Stimulated activated CD4-positive, alpha-beta T cell treated with anti-CD3 and anti-CD28 coated beads, Interleukin-4, amount 100 ng/mL, for 24 hours (primary cell): ENCODE data around the gene BFSP2.

Experiments
- DNase-seq: peaks from one replicate; pipeline ENCODE4 v3.0.0-alpha.2; 2020

Gene BFSP2

DNA sequence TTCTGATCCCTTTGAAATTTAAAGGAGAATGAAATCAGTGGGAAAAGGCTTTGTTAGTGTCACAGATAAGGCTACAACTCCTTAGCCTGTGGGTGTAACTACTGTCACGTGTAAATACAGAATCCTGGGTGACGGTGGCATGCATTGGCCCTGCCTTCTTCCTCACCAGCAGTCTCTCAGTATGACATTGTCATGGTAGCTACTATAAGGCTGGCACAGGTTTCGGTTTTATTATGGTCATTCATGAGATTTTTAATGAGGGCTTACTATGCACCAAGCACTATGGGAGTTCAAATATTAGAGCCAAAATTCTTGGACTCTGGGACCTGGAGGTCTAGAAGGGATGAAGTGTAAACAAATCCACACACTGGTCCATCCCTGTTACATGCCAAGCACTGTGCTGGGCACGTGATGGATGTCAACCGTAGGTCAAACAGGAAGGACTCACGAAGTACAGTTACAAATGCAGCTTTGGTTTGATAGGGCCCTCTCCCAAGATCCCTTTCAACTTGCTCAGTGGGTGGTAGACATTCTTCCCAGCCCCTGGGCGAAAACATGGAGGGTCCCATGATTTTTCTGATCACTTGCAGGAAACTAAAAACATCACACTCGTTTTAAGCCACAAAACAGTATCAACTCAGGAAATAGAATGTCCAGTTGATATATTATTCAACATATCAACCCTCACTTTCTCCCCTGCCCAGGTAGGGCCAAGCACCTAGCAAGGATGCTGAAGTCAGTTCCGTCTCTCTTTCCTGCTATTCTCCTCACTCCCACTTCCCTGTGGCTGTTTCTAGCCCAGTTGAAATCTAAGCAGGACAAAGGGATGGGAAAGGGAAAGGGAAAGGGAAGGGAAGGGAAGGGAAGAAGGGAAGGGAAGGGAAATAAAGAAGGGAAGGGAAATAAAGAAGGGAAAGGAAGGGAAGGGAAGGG, 25.3 kb downstream of the BFSP2 start:
- DNase-seq = no peak

DNA sequence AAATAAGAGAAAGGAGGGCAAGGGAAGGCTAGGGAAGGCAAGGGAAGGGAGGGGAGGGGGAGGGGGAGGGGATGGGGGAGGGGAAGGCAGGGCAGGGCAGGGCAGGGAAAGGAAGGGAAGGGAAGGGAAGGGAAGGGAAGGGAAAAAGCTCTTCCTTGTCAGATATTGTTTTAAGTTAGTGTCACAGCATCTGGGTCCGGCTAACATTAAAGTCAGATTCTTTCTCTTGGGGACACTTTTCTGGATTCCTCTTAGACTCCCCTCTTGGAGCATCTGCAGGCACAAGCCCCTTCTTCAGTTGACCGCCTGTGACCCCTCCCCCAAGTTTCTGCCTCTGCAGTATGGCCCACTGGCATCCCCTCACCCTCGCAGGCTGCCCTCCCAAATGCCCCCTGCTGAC, 26.0 kb downstream of the BFSP2 start:
- DNase-seq = no peak

DNA sequence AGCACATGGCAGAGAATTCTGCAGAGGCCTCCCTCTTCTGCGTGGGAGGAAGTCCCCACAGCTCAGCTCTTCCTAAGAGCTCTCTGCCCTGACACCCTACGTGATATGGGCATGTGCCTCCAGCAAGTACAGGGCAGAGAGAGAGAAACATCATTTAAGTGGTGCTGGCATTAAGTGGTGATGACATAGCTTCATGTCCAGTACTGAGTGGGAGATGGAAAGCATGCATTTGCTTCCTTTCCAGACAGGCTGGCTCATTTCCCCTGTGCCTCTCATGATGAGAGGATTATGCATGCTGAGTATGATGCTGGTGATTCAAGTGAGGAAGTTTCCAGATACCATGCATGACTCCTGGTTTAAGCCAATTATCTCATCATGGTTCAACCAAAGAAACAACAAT, 26.9 kb downstream of the BFSP2 start:
- DNase-seq = no peak

DNA sequence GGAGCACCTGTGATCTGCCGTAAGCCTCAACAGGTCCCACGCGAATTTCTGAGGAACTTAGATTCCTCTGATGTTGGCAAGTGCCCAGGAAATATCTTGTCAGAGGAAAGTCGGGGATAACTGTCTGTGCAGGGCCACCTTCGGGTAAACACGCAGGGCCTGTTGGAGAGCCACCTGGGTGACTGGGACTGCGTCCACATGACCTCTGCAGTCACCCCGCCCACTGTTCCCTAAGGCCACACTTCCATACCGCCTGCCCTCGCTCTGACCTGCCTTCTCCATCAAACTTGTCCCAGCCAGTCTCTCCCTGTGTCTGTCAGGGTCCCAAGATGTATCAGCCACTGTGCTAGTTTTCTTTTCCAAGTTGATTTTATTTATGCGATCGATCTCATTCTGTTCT, 28.7 kb downstream of the BFSP2 start:
- DNase-seq = no peak

DNA sequence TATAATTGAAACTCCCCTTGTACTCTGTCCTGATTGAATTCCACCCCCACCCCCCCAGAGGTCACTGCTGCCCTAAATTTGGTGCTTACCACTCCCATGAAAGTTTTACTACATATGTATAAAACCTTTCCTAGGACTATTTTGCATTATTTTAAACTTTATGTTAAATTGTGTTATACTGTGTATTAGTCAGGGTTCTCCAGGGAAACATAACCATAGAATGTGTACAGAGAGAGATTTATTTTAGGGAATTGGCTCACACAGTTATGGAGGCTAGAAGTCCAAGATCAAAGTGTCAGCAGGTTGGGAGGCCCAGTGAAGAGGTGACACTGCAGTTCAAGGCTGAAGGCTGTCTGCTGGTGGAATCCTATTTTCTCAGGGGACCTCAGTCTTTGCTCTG, 29.2 kb downstream of the BFSP2 start:
- DNase-seq = no peak

DNA sequence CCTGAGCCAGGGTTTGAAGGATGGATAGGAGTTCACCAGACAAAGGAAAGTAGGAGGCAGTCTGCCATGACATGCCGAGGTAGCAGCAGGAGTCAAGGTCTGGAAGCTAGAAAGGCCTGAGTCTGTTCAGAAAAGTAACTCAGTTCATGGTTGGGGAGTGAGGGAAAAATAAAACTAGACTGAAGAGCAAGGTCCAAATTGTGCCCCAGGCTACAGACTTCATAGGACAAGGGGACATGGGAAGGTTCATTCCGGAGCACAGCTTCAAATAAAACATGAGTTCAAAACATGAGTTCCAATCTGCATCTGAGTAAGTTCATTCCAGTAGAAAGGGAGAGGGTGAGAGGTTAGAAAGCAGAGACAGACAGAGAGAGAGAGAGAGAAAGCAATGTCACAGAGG, 39.7 kb downstream of the BFSP2 start:
- no peak for DNase-seq

DNA sequence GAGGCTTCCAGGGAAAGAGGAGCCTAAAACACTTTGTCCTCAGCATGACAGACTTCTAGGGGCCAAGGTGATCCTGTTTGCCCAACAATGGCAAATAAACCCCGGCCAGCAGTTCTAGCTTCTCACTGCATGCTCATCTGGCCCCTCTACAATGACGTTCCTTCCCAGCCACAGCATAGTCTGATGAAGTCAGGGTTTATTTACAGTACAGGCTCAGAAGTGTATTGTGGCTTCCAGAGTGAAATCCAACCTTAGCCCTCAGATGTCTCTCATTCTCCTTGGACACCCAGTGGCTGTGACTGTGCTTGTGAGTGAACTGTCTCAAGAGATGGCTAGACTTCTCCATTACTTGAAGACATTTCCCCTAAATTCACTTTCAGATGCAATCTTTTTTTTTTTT, 40.8 kb downstream of the BFSP2 start:
- no peak for DNase-seq

DNA sequence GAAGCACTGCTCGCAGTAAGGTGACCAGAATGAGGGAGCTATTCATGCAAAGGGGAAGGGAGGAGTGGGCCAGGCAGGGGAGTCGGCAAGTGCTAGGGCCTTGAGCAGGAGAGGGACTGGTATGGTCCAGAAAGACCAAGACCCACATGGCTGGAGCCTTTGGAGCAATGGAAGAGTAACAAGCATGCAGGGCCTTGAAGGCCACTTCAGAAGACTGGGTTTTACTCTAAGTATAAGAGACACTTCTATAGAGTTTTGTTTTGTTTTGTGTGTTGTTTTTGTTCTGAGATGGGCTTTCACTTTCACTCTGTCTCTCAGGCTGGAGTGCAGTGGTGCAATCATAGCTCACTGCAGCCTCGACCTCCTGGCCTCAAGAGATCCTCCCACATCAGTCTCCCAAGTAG, 42.0 kb downstream of the BFSP2 start:
- DNase-seq = peak; percentile 9

DNA sequence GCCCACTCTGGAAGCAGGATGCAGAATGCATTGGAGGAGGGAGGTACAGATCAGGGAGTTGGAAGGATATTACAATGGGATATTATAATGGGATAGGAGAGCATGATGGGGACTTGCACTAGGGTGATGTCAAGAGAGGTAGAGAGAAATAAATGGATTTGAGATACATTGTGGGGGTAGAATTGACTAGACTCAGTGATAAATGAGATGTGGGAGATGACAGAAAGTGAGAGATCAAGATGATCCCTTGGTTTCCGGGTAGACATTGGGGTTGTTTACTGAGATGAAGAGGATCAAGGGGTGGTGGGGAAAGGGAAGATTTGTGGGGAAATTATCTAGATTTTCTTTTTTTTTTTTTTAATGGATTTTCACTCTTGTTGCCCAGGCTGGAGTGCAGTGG, 42.7 kb downstream of the BFSP2 start:
- DNase-seq = no peak

DNA sequence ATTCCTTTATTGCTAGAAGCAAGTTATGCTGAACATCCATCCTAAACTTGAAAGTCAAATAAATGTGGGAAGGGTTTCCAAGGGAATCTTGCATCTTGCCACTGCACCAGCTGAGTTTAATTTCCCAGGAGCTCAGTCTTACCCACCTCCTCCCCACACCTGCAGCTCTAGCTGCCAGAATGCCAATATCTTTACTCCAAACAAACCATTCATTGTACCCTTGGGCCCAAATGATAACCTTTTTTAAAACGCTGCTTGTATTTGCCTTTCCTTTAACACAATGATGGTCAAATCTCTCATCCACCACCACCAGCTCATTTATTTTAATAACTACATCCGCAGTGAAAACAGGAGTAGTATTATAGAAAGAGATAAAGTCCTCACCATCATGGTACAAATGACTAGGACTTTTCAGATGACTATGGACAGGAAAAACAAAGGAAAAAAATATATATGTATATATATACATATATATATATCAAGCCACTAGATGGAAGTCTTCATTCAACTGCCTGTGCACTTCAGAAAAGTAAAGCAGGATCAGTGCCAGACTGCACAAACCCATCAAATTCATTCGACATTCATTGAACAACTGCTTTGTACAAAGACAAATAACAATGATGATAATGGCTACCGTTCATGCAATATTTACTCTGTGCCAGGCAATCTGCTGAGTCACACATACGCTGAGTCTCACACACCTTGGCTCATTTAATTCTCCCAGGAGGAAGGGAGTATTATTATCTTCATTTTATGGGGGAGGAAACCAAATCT, 44.0 kb downstream of the BFSP2 start:
- DNase-seq = no peak

DNA sequence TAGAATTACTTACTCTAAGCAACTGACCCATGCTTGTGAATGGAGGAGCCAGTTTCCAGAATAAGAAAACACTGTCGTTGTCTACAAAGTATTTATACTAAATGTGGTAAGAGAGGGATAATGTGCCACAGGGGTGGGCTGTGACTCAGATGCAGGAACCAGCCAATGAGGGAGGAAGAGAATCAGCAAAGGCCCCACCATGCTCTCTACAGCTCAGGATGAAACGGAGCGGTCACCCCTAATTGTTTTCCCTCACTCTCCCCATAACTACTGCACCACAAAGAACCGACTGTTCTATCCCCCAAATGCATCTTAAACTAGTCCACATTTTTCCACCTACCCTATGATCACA, 44.5 kb downstream of the BFSP2 start:
- DNase-seq = no peak

DNA sequence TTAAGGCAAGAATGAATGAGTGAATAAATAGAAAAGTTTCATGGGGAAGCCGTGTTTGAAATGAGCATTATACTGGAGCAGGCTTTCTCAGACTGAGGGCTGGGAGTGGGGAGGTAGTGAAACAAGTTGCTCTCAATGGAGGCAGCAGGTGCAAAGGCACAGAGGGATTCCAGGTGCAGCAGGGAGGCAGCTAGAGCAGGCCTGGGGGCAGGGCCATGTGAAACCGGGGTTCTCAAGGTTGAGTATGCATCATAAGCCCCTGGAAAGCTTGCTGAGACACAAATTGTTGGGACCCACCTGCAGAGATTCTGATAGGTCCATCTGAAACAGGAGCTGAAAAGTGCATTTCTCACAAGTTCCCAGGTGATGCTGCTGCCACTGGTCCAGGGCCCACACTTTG, 45.3 kb downstream of the BFSP2 start:
- DNase-seq = no peak

DNA sequence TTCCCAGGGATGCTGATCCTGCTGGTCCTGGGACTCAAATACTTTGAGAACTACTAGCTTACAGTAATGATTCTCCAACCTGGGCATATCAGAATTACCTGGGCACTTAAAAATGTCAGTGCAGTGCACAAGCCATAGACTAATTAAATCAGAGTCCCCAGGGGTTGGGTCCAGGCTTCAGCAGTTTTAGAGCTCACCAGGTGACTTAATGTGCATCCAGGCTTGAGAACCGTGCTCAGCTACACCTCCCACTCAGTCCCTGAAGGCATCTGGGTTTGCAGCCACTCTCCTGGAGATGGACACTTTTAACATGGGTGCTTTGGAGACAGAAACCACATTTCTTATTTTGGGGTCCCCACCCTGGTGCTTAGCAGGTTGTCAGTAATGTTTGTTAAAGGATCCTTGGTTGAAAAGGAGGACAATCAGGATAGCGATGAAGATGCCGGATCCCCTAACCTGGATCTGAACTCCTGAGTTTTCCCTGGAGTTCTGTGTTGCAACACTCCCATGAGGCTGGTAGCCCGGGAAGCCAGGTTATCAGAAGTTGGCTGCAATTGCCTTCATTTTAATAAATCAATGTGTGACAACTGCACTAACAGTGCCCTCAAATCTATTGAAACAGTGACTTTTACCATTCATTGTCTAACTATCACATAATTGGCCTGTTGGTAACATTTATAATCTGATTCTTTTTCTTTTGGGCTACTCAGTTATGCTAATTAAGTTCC, 48.1 kb downstream of the BFSP2 start:
- DNase-seq = no peak

DNA sequence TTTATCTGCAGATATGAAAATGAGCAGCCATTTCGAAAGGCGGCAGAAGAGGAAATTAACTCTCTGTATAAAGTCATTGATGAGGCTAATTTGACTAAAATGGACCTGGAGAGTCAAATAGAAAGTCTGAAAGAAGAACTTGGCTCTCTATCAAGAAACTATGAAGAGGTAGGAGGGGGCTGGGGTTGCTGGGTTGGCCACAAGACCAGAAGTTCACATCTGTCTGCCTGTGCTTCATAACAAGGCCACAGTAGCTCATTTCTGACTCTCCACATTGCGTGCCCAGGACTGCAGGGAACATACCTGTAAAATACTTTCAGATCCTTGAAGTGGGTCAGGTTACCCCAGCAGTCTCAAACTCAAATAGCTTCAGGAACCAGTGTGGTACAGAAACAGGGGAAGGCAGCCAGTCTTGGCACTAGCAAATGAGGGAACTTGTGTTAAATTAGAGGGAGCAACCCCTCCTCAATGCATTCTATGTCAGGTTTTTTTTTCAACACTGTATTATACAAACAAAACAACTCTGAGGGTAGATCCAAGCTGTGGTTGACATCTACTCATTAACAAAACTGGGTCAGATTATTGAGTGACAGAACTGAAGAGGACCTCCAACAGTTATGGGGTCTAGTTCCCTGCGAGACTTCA, 48.7 kb downstream of the BFSP2 start:
- DNase-seq = peak; percentile 66

DNA sequence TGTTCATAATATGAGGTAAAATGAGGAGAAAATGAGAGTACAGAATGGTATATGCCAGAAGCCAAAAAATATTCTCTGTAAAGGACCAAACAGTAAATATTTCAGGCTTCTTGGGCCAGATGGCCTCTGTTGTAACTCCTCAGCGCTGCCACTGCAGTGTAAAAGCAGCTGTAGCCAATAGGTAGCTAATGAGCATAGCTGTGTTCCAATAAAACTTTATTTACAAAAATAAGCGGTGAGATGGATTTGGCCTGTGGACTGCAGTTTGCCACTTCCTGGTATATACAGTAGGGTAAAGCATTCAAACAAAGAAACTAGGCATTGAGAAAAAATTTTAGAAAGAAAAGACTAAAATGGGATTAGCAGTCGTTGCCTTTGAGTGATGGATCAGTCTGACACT, 51.5 kb downstream of the BFSP2 start:
- no peak for DNase-seq

DNA sequence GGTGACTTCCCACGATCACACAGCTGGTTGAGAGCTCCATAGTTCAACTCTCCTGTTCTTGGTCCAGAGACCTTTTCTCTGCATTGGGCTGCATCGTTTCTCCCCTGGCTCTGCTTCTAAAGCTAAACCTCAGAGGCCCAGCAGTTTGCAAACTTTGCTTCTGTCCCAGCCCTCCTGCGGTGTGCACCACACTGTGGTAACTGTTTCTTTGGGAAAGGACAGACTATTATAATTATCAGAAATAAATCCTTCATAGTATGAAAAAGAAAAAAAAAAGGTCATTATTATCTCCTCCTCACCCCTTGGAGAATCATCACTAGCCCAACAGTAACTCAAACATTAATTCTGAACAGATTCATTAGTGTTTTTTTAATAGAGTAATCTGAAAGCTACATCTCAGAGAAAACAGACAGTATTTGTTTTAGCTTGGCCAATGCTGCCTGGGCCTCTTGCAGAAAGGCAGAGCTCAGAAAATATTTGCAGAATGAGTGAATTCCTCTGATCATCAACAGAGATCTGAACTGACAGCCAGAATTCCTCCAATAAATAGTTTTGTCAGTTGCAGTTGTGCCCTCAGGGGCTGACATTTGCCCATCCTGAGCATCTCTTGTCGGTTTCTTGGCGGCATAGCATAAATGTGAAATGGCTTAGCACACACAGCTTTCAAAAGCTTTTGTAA, 52.9 kb downstream of the BFSP2 start:
- no peak for DNase-seq

DNA sequence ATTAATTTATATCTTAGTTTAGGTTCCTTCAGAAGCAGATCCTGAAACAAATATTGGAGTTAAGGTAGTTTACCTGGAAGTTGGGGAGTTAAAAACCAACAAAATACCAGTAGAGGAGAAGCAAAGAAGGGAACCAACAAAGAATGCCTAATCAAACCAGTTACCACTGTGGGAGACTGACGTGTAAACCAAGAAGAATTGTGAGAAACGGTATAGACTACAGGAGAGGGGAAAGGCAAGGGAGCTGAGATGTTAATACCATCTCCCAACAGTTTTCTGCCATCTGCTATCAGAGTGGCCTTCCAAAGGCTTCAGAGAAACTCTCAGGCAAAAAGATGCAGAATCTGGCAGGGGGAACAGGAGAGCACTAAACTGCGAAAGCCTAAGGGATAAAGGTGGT, 53.5 kb downstream of the BFSP2 start:
- no peak for DNase-seq

DNA sequence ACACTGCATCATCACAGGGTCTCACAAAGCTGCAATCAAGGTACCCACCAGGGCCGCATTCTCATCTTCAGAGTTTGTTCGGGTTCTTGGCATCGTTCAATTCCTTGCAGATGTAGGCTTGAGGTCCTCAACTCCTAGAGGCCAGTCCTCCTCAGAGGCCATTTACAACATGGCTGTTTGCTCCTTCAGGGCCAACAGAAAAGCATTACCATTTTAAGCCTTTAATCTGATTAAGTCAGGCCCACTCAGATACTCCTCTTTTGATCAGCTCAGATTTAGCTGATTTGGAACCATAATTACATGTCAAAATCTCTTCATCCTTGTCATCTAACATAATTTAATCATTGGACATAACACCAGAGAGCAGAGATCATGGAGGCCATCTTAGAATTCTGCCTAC, 55.4 kb downstream of the BFSP2 start:
- DNase-seq = no peak

DNA sequence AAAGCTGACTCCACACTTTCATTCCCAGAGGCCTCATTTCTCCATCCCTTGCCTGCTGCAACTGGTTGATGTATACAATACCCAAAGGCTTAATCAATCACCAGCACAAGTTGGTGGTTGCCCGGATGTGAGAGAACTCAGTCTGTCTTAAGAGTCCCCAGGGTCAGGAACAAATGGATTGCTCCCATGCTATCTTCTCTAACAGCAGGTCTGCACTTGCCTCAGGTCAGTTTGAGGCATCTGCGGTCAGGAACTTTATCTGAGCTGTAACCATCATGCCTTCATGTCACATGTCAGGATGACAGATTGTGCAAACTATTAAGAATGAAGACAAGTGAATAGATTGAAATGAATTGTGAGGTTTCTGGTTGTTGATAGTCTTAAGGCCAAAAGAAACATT, 56.1 kb downstream of the BFSP2 start:
- DNase-seq = no peak

DNA sequence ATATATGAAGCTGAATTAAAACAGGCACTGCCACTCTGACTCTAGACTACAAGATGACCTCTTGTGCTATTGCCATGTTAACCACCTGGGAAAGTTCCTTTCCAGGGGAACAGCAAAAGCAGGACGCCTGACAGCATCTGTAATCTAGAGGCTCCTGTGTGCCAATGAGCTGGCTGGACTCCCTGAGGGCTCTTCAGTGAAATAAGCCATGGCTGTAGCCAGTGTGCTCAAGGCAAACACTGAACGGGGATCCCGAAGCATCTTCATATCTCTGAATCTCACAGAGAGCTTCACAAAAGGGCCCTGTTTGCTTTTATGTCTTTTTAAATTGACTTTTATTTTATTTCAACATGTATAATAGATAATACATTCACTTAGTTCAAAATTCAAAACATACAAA, 57.2 kb downstream of the BFSP2 start:
- no peak for DNase-seq

DNA sequence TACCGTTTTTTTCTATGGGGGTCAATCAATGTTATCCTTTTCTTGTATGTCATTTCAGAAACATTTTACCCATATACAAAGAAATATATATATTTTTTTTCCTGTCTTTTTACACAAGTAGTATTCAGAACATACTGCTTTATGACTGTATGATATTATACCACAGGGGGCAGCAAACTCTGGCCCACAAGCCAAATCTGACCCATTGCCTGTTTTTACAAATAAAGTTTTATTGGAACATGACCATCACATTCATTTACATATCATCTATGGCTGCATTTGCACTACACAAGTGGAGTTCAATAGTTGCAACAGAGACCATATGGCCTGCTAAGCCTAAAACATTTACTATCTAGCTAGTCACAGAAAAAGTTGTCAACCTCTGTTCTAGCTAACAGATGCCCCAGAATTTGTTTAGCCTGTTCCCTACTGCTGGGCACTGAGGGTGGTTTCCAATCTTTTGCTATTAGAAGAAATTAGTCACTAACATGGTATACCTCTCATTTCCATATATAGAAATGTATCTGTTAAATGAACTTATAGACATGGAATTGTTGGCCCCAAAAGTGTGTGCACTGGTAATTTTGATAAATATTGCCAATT, 57.7 kb downstream of the BFSP2 start:
- DNase-seq = no peak

DNA sequence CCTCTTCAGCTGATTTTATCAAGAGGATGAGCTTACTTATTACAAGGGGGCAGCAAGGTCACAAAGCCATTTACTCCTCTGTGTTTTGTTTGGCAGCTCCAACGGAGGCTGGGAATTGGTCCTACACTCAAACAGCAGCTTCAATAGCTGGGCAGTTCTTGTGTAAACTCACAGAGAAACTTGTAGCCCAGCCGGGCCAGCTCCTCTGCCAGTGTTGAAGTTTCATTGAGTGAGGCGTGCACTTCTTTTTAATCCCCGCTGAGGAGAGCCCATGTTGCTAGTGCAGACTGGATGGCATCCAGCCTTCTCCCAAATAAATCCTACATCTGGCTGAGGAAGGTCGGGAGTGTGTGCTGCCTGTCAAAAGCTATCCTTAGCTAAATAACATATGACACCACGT, 59.5 kb downstream of the BFSP2 start:
- no peak for DNase-seq
